ENCODE measurements around the gene NR5A1.

Gene NR5A1

GRCh38 chr9:124498040-124498439 lies 9.2 kb downstream of the NR5A1 start:
- no peak for DNase-seq

DNA sequence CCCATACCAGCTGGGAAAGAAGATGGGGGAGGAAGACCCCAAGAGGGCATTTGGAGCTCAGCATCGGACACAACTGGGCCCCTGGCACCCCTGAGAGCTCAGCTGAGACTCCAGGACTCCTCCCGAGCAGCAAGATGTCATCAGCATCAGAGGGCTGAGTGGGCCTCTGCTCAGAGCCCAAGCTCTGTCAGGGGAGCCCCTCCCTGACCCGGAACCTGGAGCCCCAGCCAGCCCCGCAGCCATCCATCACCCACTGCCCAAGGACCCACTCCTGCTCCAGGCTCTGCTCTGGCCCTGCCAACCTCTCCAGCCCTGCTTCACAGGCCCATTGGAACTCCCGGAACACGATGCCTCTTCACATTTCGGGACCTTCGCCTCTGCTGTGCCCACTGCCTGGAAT lies 9.8 kb downstream of the NR5A1 start:
- DNase-seq, result no peak

DNA sequence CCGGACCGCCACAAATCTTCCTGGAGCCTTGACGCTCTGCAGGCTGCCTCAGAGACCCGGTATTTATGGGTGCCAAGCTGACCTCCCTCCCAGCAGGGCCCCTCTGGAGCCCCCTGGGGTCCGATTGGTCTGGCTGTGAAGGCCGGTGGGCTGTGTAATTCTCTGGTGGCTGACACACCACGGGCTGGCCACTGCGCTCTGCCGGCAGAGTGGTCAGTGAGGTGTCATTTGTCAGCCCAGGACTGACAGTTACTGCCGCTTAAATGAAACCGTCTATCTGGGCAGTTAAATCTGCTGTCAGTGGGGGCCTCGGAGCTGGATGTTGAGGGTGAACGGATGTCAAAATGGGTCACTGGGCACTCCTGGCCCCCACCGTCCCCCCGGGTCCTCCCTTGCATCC lies 10.7 kb downstream of the NR5A1 start:
- DNase-seq, result no peak

GRCh38 chr9:124496075-124496449 lies 11.1 kb downstream of the NR5A1 start:
- no peak for DNase-seq

DNA sequence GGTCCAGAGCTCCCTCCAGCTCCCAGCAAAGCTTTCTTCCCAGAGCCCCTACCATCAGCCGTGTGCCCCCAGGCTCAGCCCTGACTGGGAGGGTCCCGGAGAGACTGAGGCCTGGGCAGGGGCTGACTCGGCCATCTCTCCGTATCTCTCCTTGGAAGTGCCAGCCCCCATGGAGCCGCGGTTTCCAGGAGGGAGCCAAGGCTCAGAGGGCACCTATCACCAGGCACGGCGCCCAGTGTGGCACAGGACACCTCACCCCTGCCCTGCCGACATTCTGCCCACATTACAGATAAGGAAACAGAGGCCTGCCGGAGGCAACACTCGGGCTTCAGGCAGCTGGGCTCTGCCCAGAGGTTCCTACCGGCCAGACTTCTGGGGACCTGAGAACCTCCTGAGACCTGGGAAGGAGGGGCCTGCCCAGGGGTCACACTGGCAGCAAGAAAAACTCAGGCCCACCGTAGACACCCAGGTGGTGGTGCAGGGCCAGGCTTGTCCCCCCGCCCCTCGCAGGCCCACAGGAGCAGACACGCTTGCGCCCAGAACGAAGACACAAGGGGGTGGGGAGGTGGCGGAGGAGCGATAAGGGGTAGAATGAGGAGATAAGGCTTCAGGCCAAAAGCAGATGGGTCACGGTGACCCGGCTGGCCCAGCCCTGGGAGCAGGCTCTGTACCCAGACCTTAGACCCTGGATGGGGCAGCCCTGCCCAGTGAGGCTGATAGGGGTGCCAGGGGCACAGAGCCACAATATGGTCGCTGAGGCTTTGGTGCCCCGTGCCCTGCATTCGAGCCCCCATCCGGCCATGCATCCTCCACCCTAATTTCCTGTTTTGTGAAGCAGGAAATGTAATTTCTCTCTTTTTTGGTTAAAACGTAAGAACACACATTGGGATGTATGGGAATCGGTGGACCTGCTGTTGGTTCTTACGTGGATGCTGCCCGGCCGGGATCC lies 11.8 kb downstream of the NR5A1 start:
- no peak for DNase-seq

- DNase-seq, result no peak
These were observed 13.3 kb downstream of the NR5A1 start for GRCh38 chr9:124493794-124494479.

DNA sequence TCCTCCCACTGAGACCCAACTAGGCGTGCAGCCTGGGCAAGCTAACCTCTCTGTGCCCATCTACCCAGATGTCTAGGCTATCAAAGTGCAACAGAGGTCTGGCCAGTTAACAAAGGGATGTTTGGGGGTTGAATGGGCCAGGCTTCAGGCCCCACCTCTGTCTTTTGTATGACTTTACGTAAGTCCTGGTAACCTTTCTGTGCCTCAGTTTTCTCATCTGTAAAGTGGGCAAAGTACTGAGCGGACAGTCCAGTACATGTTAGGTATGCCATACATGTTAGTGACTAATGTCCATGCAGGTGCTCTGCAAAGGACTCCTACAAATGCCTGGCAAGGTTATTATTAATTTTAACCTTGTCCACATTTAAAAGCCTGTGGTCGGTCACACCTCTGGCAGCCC lies 14.0 kb downstream of the NR5A1 start:
- no peak for DNase-seq

- no peak for DNase-seq
These were observed 14.4 kb downstream of the NR5A1 start for GRCh38 chr9:124492818-124493217.

- DNase-seq, result no peak
These were observed 15.9 kb downstream of the NR5A1 start for GRCh38 chr9:124491049-124491975.

- DNase-seq, result no peak
These were observed 17.2 kb downstream of the NR5A1 start for GRCh38 chr9:124490004-124490403.

- no peak for DNase-seq
These were observed 18.0 kb downstream of the NR5A1 start for GRCh38 chr9:124489222-124489621.

DNA sequence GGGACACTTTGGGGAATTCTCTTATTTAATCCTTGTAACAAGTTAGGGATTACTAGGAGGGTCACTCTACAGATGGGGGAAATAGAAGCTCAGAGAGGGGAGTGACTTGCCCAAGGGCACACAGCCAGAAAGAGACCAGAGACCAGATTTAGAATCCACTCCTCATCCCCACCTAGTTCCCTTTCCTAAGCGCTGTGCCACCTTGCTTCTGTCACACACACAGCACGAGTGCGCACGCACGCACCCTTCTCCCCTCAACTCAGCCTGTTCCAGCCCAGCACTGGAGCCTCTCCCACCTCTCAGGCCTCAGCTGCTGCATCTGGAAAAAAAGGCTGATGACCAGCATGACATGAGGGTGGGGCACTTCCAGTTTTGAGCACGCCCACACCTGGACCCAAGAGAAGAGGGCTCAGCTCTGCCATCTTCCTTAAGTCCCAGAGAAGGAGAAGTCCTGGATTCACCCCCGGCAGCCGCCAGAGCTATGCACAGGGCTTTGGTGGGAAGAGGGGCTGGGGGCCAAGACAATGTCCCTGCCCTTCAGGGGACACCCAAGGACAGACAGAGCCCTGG lies 18.5 kb downstream of the NR5A1 start:
- no peak for DNase-seq

DNA sequence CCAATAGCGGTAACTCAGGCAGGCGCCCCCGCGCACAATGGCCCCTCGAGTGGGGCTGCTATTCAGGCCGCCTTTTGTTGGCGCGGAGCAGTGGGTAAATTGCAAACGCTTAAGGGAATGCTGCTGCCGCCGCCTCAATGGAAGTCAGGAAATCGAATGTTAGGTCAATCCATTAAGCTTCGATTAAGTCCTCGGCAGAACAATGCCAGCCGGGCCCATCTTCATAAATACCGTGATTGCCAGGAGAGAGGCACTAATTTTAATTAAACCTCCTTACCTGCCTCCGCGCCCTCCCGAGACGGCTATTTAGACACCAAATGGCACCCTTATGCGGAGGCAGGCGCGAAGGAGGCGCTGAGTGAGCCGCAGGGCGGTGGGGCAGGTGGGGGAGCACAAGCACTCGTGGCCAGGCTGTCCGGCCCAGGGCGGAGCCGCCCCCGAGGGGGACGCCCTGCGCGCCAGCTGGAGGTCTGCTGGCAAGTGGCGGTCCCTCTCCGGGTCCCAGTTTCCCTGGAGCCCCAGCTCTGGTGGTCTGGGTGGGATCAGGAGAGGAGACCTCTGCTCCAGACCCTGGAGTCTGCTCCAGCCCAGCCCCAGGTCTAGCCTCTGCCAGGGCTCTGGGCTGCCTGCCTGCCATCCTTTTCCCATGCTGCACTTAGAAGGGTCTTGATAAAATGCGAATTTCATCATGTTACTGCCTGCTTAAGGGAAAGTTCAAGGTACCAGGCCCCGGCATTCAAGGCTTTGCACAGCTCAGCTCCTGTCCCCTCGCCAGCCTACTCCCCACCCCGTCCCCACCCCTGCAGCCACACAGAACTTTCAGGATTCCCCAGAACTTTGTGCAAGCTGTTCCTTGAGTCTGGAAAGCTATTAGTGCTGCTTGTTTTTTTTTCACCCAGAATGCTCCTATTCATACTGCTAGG lies 19.7 kb downstream of the NR5A1 start:
- DNase-seq, result no peak

DNA sequence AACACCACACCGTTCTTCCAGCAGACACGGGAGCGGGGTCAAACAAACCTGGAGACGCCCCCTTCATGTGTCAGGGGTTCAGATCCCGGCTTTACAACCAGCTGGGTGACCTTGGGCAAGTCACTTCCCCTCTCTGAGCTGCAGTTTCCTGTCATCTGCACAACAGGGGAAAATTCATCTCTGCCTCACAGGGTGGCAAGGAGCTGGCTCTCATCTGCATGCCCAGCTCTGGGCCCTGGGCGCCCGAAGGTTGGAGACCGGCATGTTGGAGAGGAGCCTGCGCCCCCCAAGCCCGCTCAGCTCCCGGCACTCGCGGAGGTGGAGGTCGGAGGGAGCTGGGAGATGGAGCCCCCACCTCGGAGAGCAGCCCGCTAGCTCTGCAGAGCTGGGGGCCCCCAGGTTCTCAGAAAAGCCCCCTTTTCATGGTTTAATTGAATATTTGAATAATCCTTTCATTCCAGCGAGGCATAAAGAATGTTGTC lies 20.4 kb downstream of the NR5A1 start:
- DNase-seq, result no peak

DNA sequence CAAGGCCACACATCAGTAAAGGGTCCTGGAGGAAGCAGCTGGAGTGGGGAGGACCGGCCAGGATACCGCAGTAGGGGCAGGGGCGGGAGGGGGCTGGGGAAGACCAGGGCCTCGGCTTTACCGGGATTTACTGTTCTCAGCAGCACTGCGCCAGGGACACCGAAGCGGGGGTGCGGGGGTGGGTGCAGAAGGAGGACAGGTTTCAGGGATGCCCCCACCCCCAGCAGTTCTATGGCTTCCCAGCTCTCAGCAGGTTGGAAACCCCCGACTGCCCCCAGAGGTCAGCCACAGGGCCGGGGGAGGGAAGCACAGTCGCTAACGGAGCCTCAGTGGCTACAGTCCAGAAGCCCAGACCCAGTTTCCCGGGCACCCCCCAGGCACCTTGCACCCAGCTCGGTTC lies 21.3 kb downstream of the NR5A1 start:
- DNase-seq, result no peak

DNA sequence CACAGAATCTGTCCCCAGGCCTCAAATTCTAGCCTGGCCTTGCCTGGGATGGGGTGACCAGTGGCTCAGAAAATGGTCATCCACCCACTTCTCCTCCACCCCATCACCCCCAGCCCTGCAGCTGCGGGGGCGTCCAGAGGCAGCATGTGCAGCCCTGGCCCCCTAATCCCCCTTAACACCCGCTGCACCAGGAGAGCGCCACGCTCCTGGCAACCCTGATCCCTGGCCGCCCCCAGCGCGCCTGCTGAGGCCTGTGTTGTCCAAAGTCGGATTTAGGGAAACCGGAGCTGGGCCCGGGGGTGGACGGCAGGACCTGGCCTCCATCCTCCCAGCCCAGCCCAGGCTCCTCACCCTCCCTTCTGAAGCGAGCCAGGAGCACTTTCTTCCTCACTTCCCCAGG lies 22.0 kb downstream of the NR5A1 start:
- DNase-seq, result no peak

DNA sequence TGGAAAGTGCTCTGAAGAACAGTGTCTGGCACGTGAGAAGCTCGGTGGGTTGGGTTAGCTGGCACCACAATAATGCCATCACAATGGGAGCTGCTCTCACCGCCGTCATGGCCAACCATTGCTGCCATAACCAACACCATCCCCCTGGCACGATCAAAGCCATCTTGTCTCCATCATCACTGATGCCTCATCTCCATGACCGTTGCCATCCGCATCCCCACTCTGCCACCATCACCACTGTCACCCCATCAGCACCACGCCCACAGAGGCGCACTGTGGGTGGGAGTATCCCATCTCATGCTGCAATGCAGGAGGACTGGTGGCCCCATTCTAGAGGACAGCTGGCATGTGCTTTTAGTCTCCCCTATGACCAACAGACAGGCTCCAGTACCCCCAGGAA lies 23.7 kb downstream of the NR5A1 start:
- no peak for DNase-seq

- no peak for DNase-seq
These were observed 24.7 kb downstream of the NR5A1 start for GRCh38 chr9:124482431-124483031.

- DNase-seq, result no peak
These were observed 26.1 kb downstream of the NR5A1 start for GRCh38 chr9:124481115-124481514.

DNA sequence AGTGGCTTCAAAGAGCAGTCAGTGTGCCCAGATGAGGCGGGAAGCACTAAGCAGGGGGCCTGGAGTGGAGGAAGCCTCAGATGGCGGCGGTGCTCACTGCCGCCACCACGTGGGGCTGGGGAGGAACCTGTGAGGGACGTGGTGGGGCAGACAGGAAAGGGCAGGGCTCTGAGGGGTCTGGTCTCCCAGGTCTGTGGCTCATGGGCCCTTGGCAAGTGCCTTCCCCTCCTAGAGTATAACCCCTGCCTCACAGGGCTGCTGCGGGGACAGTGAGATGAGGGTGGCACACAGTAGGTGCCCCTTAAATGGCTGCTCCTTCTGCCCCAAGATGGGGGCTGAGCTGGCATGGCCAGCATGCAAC lies 26.6 kb downstream of the NR5A1 start:
- no peak for DNase-seq

DNA sequence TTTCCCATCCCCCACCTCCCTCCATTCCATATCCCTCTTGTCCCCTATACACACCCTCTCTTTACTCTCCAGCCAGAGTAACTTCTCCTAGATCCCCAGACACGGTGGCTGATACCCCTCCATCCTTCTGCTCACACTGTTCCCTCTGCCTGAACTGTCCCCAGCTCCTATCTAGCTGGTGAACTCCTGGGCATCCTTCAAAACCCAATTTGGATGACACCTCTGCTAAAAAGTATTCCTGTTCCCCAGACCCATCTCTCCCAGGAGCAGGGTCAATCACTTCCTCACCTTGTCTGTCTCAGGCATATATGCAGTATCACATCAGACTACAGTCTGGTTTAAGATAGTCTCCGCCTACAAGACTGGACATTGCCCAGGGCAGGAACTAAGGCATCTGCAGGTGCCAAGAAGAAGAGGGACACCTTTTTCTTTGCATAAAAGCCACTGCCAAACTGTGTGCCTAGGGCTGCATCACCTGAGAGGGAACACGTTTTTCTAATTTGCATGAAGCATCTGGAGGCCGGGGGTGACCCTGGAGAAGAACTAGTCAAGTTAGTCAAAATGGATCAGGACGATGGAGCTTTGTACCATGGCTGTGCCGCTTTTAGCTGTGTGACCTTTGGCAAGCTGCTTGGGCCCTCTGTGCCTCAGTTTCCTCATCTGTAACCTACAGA lies 27.1 kb downstream of the NR5A1 start:
- no peak for DNase-seq

Data from stimulated activated CD4-positive, alpha-beta T cell treated with anti-CD3 and anti-CD28 coated beads, Interleukin-1b, Interleukin-23, amount 100 ng/mL, for 48 hours (primary cell).